Measurements from ENCODE around the gene TM7SF3.

The TM7SF3 gene

DNA sequence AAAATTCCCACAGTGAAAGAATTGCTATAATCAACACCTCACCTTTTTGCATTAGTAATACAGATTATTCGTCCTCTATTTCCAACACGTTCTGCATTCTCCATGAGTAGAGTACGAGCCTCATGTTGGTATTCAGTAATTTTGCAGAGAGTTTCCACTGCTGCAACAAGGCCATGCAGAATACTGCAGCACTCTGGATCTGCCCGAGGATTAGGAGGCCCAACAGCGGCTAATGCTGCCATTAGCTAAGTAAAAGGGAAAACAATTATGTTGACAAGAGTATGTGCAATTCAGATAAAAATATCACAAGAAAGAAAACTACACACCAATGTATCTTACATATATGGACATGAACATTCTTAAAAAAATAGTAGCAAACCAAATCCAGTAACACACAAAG, 85.5 kb downstream of the TM7SF3 start:
- DNase-seq (ENCODE audit: low read depth): no peak
